ENCODE measurements around the gene PTPRJ. TPM values are rescaled to one million over a fixed set of nuclear protein-coding genes. Genes with fewer than 3 reads are reported as not detected.

Gene PTPRJ
- polyA plus RNA-seq, 3 donors: 10.0 to 36.4 (median 14.6) TPM

- Histone ChIP-seq H3K27me3 (ENCODE audit: control insufficient read depth in 2 of 2, insufficient read depth in 2 of 2, low read length in 2 of 2) (no peaks in the 10 kb centered on the region), H3K9me3 (replicated peaks in 1 of 2; ENCODE audit: control insufficient read depth in 1 of 2, insufficient read depth in 1 of 2, low read length in 2 of 2) (no peaks in the 10 kb centered on the region), H2AFZ (ENCODE audit: insufficient read depth, low read depth, low read length, poor library complexity, severe bottlenecking) (no peak overlapping the region), H3K4me2 (replicated peaks; ENCODE audit: extremely low read depth, low read length, poor library complexity, severe bottlenecking) (no peak overlapping the region), H3K4me3 (replicated peaks in 1 of 3; ENCODE audit: low read depth in 2 of 3, low read length in 3 of 3) (no peak overlapping the region), H3K4me1 (ENCODE audit: control insufficient read depth in 1 of 2, insufficient read depth in 2 of 2, low read length in 2 of 2) (peaks cover 58 to 65% of the 10 kb centered on the region in 2 donors), H3K27ac (ENCODE audit: low read depth in 1 of 2, low read length in 2 of 2) (peak overlapping the region in 1 of 2 donors; percentile 66), H4K20me1 (ENCODE audit: insufficient read depth, low read length) (peaks cover 100% of the 10 kb centered on the region), H3K79me2 (ENCODE audit: insufficient read depth, low read length) (peaks cover 99% of the 10 kb centered on the region), H3K36me3 (replicated peaks in 1 of 2; ENCODE audit: control insufficient read depth in 1 of 2, insufficient read depth in 2 of 2, low read length in 2 of 2) (peaks cover 5 to 11% of the 10 kb centered on the region in 2 donors), H3K9ac (ENCODE audit: insufficient read depth, low read length, poor library complexity, severe bottlenecking) (no peak overlapping the region)
- Mint-ChIP-seq H3K9me3 (no peaks in the 10 kb centered on the region), H3K27ac (peak overlapping the region in 4 of 7 donors; percentile 12 to 90 (median 78)), H3K4me3 (no peak overlapping the region), H3K27me3 (ENCODE audit: low read depth in 3 of 3) (peaks cover 0 to 6% (median 0%) of the 10 kb centered on the region in 3 donors), H3K36me3 (peaks cover 24 to 34% of the 10 kb centered on the region in 2 donors), H3K4me1 (peaks cover 65% of the 10 kb centered on the region)
- no peak for TF ChIP-seq CTCF (IDR thresholded peaks at IDR 0.05)
- no peak for DNase-seq
- WGBS (ENCODE audit: insufficient coverage): no CpG with 5 or more reads among the region's 1 CpG
- intact Hi-C loops (cut with micrococcal nuclease): no loop called here
Measured at GRCh38 chr11:48078689-48079088, 98.3 kb downstream of the PTPRJ start.

GRCh38 chr11:48079596-48079995 is 99.2 kb downstream of the PTPRJ start:
- TF ChIP-seq CTCF (IDR thresholded peaks at IDR 0.05): no peak
- Histone ChIP-seq H3K9ac (ENCODE audit: insufficient read depth, low read length, poor library complexity, severe bottlenecking) (no peak overlapping the region), H3K79me2 (ENCODE audit: insufficient read depth, low read length) (peaks cover 100% of the 10 kb centered on the region), H3K27ac (ENCODE audit: low read depth in 1 of 2, low read length in 2 of 2) (peak overlapping the region; percentile 0 to 66), H3K4me3 (replicated peaks in 1 of 3; ENCODE audit: low read depth in 2 of 3, low read length in 3 of 3) (no peak overlapping the region), H3K9me3 (replicated peaks in 1 of 2; ENCODE audit: control insufficient read depth in 1 of 2, insufficient read depth in 1 of 2, low read length in 2 of 2) (peaks cover 0 to 3% of the 10 kb centered on the region in 2 donors), H3K4me1 (ENCODE audit: control insufficient read depth in 1 of 2, insufficient read depth in 2 of 2, low read length in 2 of 2) (peaks cover 62 to 69% of the 10 kb centered on the region in 2 donors), H2AFZ (ENCODE audit: insufficient read depth, low read depth, low read length, poor library complexity, severe bottlenecking) (no peak overlapping the region), H3K4me2 (replicated peaks; ENCODE audit: extremely low read depth, low read length, poor library complexity, severe bottlenecking) (no peak overlapping the region), H3K27me3 (ENCODE audit: control insufficient read depth in 2 of 2, insufficient read depth in 2 of 2, low read length in 2 of 2) (no peaks in the 10 kb centered on the region), H4K20me1 (ENCODE audit: insufficient read depth, low read length) (peaks cover 100% of the 10 kb centered on the region), H3K36me3 (replicated peaks in 1 of 2; ENCODE audit: control insufficient read depth in 1 of 2, insufficient read depth in 2 of 2, low read length in 2 of 2) (peaks cover 5 to 11% of the 10 kb centered on the region in 2 donors)
- H3K9me3 Mint-ChIP-seq: peaks cover 0 to 6% (median 2%) of the 10 kb centered on the region in 7 donors
- H3K27ac Mint-ChIP-seq: peak overlapping the region; percentile 53 to 90 (median 86)
- intact Hi-C loops (cut with micrococcal nuclease): no loop called here
- peaks cover 68% of the 10 kb centered on the region for H3K4me1 Mint-ChIP-seq
- 36% methylated on average over 5 of the region's 6 CpGs for WGBS (ENCODE audit: insufficient coverage)
- peaks cover 30 to 43% of the 10 kb centered on the region in 2 donors for H3K36me3 Mint-ChIP-seq
- H3K27me3 Mint-ChIP-seq (ENCODE audit: low read depth in 3 of 3): peaks cover 0 to 6% (median 0%) of the 10 kb centered on the region in 3 donors
- H3K4me3 Mint-ChIP-seq: no peak overlapping the region
- DNase-seq: peak; percentile 29 to 65 (median 37)
